Ascending aorta (tissue), 2 donors: ENCODE results near the gene METTL25B. TPM values are rescaled to one million over a fixed set of nuclear protein-coding genes. Genes with fewer than 3 reads are reported as not detected.

Source experiments
- DNase-seq, 2 donors: peaks; one replicate each; pipeline ENCODE4 v3.0.0-alpha.2; 2019; ENCODE audit warnings: low spot score in 2 of 2
- H3K27ac ChIP-seq, 2 donors: fragments of 200-600 bp; sonication (generic); one replicate each; pipeline ENCODE4 v1.5.1; 2016 to 2017; ENCODE audit warnings: mild to moderate bottlenecking in 1 of 2
- H3K27me3 ChIP-seq: fragments of 200-600 bp; sonication (generic); one replicate; pipeline ENCODE4 v1.5.1; 2017
- H3K36me3 ChIP-seq, 2 donors: fragments of 200-600 bp; sonication (generic); one replicate each; pipeline ENCODE4 v1.5.1; 2016
- H3K4me1 ChIP-seq, 2 donors: fragments of 200-600 bp; sonication (generic); one replicate each; pipeline ENCODE4 v1.5.1; 2016 to 2017; ENCODE audit warnings: mild to moderate bottlenecking in 1 of 2
- H3K4me3 ChIP-seq, 2 donors: fragments of 200-600 bp; sonication (generic); one replicate each; pipeline ENCODE4 v1.5.1; 2016 to 2017; ENCODE audit warnings: mild to moderate bottlenecking in 1 of 2
- H3K9me3 ChIP-seq, 2 donors: fragments of 200-600 bp; sonication (generic); one replicate each; pipeline ENCODE4 v1.5.1; 2016
- CTCF ChIP-seq, 3 experiments: fragments of 200-600 bp in 2 of 3; fragments of 450-650 bp in 1 of 3; sonication (generic) in 2 of 3; IDR thresholded peaks; one replicate each; pipeline ENCODE4 v1.5.1; 2016 to 2019; ENCODE audit warnings: antibody characterized with exemption in 3 of 3, mild to moderate bottlenecking in 1 of 3, moderate library complexity in 1 of 3
- intact Hi-C: fragments of 100-400 bp; cut with DNase I; formaldehyde crosslinking; loops from one replicate; pipeline ENCODE4 v1.15.1; 2023
- total RNA-seq: library from RNA; depleted of rRNA; stranded (reverse); fragments of >200 nt; gene quantifications from one replicate; pipeline ENCODE4 v1.1.0, GENCODE V29; 2016

METTL25B gene
- total RNA-seq, 1 donor from 2014 or later, result 9.9 TPM

- peak overlapping the region; percentile 69 to 76 for H3K27ac ChIP-seq
- H3K27me3 ChIP-seq, result no peaks in the 10 kb centered on the region
- peak overlapping the region; percentile 58 to 69 for H3K4me3 ChIP-seq
- H3K9me3 ChIP-seq, result no peaks in the 10 kb centered on the region
- intact Hi-C loops, result loop anchor here (1.0 to 5.0 kb wide), 4 partner anchors 17 to 61 kb away; partner anchors contain the start of genes ISG20L2, METTL25B and PRCC
- peaks cover 10 to 38% of the 10 kb centered on the region in 2 donors for H3K4me1 ChIP-seq
- peak; percentile 87 to 95 (median 91) for TF ChIP-seq CTCF (IDR thresholded peaks at IDR 0.05)
- peak; percentile 19 to 85 for DNase-seq
- no peaks in the 10 kb centered on the region for H3K36me3 ChIP-seq
Measured at GRCh38 chr1:156705918-156706656, 22.2 kb upstream of the METTL25B start.

- Histone ChIP-seq H3K27ac (peak overlapping the region; percentile 69 to 76), H3K27me3 (no peaks in the 10 kb centered on the region), H3K36me3 (no peaks in the 10 kb centered on the region), H3K9me3 (no peaks in the 10 kb centered on the region), H3K4me1 (peaks cover 10 to 38% of the 10 kb centered on the region in 2 donors), H3K4me3 (peak overlapping the region; percentile 58 to 69)
- no peak for TF ChIP-seq CTCF (IDR thresholded peaks at IDR 0.05)
- intact Hi-C loops, result loop anchor here (1.0 to 5.0 kb wide), 2 partner anchors 18 to 60 kb away; partner anchors contain the start of gene PRCC
- DNase-seq, result peak in 1 of 2 donors; percentile 79
Measured at GRCh38 chr1:156706657-156707416, 21.4 kb upstream of the METTL25B start.

- no peak for DNase-seq
- Histone ChIP-seq H3K27ac (peak overlapping the region; percentile 69 to 76), H3K4me3 (no peak overlapping the region), H3K9me3 (no peaks in the 10 kb centered on the region), H3K27me3 (no peaks in the 10 kb centered on the region), H3K4me1 (peaks cover 10 to 38% of the 10 kb centered on the region in 2 donors), H3K36me3 (no peaks in the 10 kb centered on the region)
- no peak for TF ChIP-seq CTCF (IDR thresholded peaks at IDR 0.05)
- intact Hi-C loops, result loop anchor here (5.0 kb wide), 1 partner anchor 60 kb away; the partner anchor contains the start of gene PRCC
Measured at GRCh38 chr1:156707417-156708217, 20.7 kb upstream of the METTL25B start.

- H3K27ac ChIP-seq, result peak overlapping the region; percentile 60 to 76
- intact Hi-C loops, result loop anchor here (5.0 kb wide), 1 partner anchor 59 kb away; the partner anchor contains the start of gene PRCC
- peaks cover 10 to 38% of the 10 kb centered on the region in 2 donors for H3K4me1 ChIP-seq
- H3K4me3 ChIP-seq, result no peak overlapping the region
- no peaks in the 10 kb centered on the region for H3K9me3 ChIP-seq
- H3K27me3 ChIP-seq, result no peaks in the 10 kb centered on the region
- DNase-seq, result no peak
- H3K36me3 ChIP-seq, result no peaks in the 10 kb centered on the region
- no peak for TF ChIP-seq CTCF (IDR thresholded peaks at IDR 0.05)
Measured at GRCh38 chr1:156708218-156708661, 20.0 kb upstream of the METTL25B start.

- peak overlapping the region; percentile 53 to 76 for H3K27ac ChIP-seq
- no peaks in the 10 kb centered on the region for H3K9me3 ChIP-seq
- no peaks in the 10 kb centered on the region for H3K36me3 ChIP-seq
- intact Hi-C loops, result loop anchor here (5.0 kb wide), 1 partner anchor 58 kb away; the partner anchor contains the start of gene PRCC
- H3K4me1 ChIP-seq, result peaks cover 10 to 38% of the 10 kb centered on the region in 2 donors
- H3K27me3 ChIP-seq, result no peaks in the 10 kb centered on the region
- DNase-seq, result no peak
- TF ChIP-seq CTCF (IDR thresholded peaks at IDR 0.05), result no peak
- no peak overlapping the region for H3K4me3 ChIP-seq
Measured at GRCh38 chr1:156709031-156709430, 19.2 kb upstream of the METTL25B start.
